ENCODE measurements around the gene CCNL2.

Gene CCNL2

DNA sequence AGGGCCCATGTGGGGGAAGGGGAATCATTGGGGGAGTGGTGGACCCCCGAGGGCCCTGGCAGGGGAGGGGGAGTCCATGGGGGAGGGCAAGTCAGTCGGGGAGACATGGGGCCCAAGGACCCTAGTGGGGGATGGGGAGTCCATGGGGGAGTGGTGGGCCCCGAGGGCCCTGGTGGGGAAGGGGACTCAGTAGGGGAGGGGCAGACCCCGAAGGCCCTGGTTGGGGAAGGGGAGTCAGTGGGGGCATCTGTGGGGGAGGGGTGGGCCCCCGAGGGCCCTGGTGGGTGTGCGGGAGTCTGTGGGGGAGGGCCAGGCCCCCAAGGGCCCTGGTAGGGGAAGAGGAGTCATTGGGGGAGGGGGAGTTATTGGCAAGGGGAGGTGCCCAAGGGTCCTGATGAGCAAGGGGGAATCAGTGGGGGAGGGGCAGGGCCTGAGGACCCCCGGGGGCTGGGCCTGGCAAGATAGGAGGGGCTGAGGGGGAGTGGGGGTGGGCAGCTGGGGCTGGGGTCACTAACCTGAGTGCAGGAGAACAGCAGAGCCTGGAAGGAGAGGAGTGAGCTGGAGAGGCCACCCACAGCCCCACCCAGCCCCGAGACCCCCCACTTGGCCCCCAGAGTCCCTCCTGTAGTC, 42.9 kb downstream of the CCNL2 start:
- no peak for DNase-seq (ENCODE audit: low read depth)

DNA sequence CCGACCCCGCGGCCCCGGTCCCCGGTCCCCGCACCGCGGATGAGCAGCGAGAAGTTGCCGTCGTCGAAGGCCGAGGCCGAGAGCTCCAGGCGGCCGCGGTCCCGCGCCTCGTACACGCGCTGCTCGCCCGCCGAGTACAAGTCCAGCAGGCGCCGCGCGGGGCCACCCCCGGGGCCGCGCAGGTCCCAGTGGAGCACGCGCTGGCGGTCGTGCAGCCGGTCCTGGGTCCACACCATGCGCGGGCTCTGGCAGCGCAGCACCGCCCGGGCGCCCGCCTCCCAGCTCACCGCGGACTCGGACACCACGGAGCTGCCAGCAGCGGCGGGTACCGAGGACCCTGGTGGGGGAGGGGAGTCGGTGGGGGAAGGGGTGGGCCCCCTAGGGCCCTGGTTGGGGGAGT, 43.7 kb downstream of the CCNL2 start:
- no peak for DNase-seq (ENCODE audit: low read depth)

DNA sequence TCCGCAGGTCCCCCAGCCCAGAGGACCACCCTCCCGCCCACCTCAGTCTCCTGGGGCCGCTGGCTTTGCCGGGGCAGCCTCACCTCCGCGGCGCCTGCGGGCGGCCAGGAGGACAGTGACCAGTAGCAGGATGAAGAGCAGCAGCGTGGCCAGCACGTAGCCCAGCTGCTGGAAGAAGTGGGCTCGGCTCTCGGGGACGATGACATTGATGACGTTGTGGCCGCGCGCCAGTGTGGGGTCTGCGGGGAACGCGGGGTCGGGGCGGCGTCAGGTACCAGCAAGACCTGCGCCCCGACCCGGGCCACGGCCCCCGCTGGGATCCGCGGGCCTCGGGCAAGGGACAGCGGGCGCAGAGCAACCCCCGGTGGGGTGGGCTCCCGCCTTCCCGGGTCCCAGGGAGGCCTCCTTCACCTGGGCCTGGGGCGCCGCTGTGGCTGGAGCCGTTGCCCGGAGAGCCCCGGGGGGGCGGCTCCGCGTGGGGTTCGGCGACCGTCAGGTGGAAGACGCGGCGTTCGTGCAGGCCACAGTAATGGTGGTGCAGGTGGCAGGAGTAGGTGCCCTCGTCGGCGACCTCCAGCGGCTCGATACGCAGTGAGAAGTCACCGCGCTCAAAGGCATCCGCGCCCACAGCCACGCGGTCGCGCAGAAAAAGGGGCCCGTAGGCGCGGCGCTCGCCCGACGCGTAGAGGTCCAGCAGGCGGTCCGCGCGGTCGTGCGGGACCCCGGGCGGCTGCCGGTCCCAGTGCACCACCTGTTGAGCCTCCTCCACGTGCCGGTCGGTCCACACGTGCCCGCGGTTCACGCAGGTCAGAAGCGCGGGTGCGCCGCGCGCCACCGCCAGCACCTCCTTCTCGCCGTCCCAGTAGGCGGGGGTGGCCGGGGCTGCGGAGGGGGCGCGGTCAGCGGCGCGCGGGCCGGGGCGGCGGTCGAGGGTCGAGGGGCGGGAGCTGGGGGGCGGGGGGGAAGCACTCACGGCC, 44.6 kb downstream of the CCNL2 start:
- DNase-seq (ENCODE audit: low read depth): no peak

DNA sequence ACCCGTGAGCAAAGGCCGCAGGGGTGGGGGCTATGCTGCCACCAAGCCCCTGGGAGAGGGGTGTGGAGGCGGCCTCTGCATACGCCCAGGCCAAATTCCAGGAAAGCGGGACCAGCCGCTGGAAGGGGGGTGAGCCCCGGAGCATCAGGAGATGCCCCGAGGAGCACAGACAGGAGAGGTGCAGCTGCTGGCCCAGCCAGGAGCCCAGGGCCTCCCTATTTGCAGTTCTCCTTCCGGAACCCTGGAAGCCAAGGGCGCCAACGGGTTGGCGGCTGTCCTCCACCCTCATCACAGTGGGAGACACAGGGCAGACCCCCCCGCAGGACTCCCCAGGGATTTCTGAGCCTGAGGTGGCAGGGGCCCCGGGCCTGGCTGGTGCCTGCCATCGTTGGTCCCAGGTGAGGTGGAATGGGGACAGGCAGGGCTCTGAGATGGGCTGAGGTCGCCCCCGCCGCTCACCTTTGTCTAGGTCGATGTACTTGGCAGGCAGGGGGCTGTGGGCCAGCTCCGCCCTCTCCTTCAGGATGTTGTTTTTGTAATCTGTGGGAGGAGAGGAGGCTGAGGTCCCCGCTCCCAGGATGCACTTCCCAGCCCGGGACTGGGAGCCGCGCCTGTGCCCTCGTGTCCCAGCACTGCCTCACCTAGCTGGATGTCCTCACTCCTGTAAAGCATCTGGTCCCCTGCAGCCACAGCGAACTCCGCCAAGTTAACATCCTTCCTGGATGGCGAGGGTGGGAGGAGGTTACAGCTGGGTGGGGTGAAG, 45.6 kb downstream of the CCNL2 start:
- DNase-seq (ENCODE audit: low read depth): no peak

DNA sequence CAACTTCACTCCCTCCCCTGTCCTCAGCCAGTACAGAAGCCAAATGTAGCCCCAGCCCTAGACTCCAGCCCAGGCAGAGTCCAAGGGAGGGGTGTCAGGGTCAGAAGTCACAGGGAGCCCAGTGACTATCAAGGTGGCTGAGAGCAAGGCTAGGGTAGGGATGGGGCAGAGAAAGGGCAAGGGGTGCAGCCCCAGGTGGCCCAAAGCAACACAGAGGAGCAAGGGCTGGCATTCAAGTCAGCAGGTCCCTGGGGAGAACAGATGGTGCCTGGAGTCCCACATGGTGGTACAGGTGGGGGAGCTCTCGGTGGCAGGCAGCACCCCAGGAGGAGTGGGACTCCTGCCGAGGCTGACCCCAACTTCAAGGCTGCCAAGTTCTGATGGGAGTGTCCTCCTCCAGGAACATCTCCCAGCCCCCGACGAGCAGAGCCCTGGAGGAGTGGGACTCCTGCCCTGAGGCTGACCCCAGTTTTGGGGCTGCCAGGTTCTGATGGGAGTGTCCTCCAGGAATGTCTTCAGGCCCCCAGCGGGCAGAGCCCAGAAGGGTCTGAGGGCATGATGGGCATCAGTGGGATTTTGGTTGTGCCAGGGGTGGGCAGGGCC, 46.2 kb downstream of the CCNL2 start:
- no peak for DNase-seq (ENCODE audit: low read depth)

DNA sequence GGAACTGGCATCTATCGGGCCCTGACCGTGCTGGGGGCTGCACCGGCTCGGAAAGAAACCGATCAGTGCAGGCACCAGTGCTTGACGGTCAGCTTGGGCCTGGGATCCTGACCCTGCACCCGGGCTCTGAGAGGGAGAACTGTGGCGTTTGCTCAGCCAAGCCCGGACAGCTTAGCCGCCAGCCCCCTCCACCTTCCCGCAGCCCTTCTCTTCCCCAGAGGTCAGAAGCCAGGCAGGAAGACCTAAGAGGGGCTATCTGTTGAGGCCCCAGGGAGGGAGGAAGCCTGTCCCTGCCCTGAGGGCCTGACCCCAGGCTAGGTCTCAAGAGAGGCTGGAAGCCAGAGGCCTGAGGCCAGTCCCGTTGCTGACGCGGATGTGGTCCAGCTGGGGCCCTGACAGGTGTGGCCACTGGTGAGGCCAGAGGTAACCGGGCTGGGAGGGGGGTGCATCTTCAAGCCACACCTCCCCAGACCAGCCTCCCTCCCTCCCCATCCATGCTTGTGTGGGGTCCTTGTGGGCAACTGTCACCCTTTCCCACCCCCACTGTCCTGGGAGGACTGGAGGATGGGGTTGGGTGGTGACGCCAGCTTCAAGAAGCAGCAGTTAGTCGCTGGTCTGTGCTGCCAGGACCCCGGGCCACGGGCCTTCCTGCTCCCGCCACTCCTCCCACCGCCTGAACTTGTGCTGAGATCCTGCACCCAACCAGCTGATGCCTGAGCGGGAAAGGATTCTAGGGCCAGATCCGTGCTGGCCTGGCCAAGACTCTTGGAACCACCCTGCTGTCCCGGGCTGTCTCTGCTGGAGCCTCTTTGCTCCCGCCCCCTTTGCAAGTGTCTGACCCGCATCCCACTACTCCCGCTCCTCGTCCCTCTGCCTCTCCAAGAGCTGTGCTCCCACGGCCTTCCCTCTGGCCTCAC, 47.4 kb downstream of the CCNL2 start:
- no peak for DNase-seq (ENCODE audit: low read depth)

DNA sequence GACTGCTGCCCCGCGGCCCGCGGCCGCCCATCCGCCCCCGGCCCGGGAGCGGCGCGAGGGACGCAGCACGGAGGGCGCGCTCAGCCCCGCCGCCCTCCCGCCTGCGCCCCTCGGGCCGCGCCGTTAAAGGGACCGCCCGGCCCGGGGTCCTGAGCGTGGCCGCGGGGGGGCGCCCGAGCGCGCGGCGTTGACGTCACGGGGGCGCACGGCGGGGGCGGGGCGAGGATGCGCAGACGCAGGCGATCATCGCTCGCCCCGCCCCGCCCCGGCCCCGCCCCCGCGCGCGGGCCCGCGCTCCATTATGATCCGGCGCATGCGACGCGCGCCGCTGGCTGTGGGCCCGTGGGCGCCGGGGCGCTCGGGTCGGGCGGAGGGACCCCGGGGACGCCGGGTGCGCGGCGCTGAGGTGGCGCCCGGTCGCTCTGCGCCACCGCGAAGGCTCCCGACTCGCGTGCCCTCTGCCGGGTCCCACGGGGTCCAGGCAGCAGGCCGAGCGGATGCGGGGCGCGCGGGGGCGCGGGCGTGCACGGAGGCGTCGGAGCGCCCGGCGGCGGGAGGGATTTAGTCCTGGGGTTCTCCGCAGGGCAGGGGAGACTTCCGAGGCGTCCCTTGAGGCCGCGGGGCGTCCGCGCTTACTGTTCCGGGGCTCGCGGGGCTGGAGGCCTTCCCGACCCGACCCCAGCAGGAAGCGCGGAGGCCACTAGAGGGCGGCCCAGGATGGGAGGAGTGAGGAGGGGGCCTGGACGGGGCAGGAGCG, 49.7 kb downstream of the CCNL2 start, which contains the start of gene DVL1:
Gene DVL1 (minus strand): TSS at position 163 of the 757 bp plus-strand sequence. CDS start 353 bp downstream, outside the sequence.
- no peak for DNase-seq (ENCODE audit: low read depth)

DNA sequence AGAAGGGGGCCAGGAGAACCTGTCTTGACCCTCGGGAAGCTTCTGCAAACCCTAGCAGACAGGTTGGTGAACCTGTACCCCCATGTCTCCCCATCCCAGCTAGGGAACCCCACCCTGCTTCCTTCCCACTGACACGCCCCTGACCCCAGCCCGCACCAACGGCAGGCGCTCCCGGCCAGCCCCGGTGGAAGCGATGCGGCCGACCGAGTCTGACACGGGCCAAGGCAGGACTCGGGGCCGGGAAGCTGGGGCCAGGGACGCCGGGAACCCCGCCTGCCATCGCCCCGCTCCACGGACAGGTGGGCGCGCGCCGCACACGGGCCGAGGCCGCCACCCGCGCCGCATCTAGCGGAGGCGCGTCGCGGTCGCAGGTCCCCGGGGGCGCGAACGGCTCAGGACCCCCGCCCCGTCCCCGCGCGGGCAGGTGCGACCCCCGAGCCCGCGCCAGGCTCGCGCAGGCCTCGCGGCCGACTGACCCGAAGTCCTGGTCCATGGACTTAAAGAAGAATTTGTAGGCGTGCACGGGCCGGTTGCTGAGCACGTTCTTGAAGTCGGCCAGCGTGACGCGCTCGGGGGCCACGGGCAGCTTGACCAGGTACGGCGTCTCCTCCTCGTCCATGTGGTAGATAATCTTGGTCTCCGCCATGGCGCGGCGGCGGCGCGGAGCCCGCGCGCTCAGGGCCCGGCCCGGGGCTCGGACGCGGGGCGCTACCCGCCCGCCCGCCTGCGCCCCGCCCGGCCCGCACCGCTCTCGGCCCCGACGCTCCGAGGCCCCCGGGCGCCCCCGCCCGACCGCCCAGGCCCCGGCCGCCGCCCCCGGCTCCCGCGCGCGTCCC, 50.5 kb downstream of the CCNL2 start:
- no peak for DNase-seq (ENCODE audit: low read depth)

DNA sequence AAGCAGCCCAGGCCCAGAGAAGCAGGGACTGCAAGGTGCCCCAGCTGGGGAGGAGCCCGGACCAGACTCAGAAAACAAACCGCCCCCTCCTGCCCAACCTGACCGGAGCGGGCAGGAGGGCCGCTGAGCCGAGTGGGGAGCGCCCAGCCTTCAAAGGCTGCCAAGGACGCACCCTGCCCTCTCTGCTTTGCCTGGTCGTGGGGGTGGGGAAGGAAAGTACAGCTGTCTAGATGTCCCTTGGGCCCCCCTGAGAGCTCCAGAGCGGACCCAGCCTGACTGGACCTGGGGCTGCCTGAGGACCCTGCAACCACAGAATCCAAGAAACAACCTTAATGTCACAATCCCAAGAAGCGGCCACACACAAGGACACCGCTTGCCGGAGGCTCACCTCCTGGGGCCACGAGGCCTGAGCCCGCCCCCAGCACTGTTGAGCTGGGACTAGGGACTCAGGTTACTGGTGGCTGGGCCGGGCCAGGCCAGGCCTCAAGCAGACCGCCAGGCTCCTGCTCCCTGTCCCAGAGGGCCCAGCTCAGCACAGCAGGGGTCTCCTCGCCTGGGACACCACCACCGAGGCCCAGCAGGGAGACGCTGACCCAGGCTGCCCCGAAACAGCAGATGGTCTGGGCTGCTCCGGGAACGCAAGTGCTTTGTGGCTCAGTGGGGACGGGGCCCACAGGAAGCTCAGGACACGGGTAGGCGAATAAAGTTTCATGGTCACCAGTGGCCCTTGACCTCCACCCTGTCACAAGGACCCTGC, 51.3 kb downstream of the CCNL2 start:
- no peak for DNase-seq (ENCODE audit: low read depth)

DNA sequence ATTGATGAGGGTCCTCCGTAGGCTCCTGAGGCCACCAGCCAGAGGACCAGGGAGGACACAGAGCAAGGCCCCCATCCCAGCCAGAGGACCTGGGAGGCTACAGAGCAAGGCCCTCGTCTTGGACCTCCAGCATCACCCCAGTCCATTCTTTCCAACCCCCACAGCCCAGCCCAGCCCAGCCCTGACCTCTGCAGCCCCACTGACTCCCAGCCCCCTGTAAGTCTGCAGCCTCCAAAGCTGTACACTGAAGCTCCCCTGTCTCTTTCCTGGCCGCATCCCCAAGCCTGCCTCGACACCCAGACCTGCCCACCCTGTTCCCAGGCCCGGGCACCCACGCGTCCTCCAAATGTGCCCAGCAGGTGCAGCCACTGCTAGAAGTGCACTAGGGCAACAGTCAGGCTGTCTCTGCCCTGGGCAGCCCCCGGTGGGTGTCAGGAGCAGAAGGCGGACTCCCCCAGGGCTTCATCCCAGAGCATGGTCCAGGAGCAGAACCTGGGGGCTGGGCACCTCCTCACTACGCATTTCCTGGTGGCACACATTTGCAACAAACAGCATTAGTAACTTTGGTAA, 52.0 kb downstream of the CCNL2 start:
- no peak for DNase-seq (ENCODE audit: low read depth)

DNA sequence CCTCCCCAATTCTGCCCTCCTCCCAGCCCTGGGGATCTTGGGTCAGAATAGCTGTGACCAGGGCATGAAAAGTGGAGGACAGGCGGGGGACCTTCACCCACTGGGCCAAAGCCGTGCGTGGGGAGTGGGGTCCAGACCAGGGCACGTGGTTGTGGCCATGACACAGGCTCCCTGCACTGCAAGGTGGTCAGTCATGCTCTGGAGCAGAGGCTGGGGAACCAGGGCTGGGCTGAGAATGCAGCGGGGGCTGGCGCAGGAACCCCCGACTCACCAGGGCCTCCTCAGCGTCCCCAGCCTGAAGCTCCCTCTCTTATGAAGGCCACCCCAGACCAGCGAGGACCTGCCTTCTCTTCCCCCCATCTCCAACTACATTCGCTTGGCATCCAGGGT, 52.6 kb downstream of the CCNL2 start:
- DNase-seq (ENCODE audit: low read depth): no peak

DNA sequence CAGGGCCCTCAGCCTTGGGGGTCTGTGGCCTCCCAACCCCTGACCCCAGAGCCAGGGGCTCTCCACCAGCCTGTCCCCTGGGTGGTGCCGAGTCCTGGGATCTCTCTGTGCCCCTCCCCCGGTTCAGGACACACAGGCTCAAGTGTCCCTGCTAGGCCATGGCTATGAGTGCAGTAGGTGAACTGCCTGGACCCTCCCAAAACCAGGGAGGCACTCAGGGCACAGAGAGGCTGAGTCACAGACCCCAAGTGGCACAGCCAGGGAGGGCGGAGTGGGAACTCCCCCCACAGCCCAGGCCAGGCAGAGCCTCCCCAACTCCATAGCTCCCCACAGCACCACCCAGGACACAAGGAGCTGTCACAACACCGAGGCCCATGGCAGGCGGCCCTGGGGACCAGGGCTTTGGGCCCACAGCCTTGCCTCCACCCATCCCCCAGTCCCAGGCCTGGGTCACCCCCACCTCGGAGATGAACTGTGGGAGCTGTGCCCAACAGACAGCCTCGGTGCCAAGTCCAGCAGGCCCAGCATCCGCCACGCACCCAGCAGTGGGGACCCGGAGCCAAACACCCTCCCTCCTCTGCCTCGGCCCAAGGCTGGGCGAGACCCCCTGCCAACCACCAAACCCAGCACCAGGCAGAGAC, 53.2 kb downstream of the CCNL2 start:
- no peak for DNase-seq (ENCODE audit: low read depth)

DNA sequence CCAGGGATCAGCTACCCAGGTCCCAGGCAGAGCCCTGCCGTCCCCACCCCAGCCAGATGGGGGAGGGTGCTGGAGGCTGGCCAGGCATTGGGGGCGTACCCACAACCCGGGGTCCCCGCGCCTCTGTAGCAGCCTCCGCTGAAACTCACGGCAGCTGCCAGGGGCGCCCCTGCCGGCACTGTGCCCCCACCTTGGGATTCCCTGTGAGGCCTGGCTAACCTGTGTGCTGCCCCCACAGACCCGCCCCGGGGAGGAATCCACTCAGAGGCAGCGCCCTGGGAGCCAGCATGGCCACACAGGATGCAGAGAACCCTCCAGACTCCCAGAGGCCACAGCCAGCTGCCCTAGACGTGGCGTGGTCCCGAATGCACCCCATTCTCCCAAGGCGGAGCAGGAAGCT, 53.8 kb downstream of the CCNL2 start:
- DNase-seq (ENCODE audit: low read depth): no peak

DNA sequence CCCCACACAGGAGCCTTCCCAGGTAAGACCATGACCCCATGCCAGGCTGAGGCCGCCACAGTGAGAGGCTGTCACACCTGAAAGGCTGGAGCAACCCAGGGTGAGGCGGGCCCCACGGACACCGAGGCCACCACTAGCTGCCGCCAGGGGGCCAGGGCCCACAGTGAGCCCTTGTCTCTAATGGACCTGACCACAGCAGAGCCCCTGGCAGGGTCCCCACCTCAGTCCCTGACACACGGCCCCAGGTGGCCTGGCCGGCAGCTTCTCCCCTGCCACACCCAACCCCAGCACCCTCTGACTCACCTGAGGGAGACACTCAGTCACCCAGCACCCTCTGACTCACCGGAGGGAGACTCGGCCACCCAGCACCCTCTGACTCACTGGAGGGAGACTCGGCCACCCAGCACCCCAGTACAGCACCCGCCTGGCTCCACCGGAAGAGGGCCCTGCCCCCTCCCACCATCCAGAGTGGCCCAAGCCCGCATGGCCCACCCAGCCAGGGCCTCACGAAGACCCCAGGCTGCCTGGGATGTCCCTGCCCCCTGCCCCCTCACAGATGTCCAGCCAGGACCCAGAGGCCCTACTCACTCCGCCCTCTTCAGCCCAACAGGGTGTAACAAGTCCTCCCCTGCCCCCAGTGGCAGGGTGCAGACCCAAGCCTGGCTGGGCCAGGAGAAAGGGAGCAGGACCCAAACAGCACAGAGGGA, 54.3 kb downstream of the CCNL2 start:
- no peak for DNase-seq (ENCODE audit: low read depth)

DNA sequence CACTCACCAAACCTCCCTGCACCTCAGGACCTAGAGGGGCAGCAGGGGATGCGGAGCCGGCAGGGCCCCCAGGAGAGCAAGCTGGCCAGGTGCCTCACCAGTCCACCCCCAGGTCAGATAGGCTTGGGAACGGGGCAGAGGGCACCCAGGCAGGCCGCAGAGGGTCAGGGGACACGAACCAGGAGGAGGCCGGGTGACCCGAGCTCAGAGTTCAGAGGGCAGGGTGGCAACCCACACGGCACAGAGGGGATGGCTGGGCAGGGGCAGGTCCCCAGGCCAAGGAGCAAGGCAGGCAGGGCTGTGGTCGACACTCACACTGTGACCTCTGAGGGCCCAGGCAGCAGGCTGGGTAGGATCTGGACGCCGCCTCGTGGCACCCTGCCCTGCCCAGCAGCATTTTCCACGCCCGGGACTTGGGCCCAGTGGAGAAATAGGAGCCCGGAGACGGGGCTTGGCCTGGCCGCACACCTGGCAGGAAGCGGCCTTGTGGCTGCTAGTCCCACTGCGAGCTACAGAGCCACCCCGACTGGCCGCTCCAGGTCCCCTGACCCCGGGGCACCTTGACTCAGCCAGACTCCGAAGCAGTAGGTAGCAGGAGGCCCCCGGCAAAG, 55.2 kb downstream of the CCNL2 start:
- no peak for DNase-seq (ENCODE audit: low read depth)

DNA sequence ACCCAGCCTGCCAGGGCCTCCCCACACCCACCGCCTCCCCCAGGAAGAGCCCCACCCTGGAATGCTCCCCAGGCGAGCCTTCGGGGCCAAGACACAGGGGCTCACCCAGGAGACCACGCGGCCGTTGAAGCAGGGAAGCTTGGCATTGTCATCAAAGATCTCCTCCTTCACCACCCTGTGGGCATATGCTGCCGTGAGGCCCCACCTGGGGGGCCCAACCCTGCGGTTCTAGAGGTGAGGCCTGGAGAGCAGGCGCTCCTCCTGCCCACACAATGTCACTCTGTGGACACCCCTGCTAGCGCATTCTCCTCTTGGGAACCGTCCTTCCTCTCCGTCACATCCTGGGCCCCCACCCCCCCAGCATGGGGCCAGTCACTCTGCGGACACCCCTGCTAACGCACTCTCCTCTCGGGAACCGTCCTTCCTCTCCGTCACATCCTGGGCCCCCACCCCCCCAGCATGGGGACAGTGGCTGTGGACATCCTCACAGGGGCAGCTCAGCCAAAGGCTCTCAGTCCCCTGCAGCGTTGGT, 56.5 kb downstream of the CCNL2 start:
- DNase-seq (ENCODE audit: low read depth): no peak

All from GM04503 (cell line).